Amniotic stem cell (primary cell): ENCODE data around the gene XCL2.
"Not testable (repeated sequence)": the region's sequence is repeated elsewhere in the genome, so short reads cannot be mapped to it uniquely, and the experiment has no call there.

ENCODE experiments used
- DNase-seq: peaks from one replicate; lab custom pipeline; 2025; lab: John Stamatoyannopoulos, UW

Gene XCL2, protein sequence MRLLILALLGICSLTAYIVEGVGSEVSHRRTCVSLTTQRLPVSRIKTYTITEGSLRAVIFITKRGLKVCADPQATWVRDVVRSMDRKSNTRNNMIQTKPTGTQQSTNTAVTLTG

DNA sequence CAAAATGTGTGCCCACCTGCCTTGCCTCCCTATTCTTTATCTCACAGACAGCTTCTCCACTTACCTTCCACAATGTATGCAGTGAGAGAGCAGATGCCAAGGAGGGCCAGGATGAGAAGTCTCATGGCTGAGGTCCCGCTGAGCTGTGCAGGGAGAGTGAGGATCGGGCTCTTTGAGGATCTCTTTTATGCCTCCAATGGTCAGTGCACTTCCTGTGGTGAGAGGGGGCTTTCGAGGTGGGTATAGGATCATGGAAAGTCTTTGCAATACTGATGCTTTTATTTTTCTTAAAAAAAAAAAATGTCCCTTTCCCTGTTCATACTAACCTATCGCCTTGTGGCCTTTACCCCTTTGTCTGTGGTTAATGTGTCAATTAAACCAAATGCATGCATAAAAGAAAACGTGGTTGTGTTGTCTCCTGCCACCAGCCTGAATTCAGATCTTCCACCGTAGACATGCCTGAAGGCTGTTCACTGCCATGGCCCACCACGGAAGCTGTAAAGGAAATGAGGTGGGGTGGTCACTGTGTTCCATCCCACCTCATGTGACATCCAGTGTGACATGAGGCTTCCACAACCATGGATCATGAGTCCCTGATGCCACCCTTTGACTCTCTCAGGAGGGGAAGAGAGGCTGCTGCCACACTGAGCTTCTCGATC lies at the start of gene XCL2:
TSS of gene XCL2 (minus strand) at position 158 of the 659 bp plus-strand sequence. CDS start at position 125, 33 bp downstream.
- not testable (repeated sequence) for DNase-seq

DNA sequence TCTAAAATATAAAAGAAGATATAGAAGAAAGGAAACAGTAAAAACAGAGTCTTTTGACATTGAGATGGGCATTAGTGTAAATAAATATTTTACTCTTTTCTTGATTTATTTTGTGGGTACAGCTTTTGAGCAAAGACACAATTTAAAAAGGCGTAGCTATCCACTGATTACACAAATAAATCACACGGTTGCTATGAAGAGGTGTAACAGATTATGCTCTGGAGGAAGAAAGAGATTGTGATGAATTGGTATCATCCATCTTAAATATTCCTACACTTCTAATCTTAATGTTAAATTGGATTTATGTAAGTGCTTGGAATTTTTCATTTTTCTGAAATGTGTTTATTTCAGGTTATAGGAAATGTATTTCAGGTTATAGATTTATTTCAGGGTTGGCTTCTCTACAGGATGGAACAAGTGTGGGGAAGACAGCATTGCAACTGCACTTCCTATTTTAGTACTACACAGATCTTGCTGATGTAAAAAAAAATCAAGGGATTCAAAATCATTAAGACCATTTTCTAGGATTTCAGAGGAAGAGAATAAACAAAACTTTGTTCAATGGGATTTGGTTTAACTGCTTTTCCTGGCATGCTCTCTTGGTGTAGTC lies 47.9 kb upstream of the XCL2 start:
- no peak for DNase-seq

GRCh38 chr1:168591066-168591465 lies 47.3 kb upstream of the XCL2 start:
- no peak for DNase-seq

GRCh38 chr1:168589167-168589566 lies 45.4 kb upstream of the XCL2 start:
- no peak for DNase-seq

DNA sequence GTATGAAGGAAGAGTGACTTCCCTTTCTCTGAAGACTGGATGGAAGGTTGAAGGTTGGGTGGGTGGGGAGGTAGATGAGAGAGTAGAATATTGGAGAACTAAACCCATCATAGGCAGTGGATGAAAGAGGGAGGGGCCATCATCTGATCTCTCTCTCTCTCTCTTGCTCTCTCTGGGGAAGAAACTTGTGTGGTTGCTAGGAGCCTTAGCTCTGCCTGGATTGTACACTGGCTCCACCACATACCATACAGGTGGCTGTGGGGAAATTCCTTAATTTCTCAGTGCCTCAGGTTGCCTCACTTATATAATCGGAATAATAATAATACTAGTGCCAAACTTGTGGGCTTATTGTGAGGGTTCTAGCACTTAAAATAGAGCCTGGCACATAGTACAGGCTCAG lies 42.1 kb upstream of the XCL2 start:
- DNase-seq = no peak

DNA sequence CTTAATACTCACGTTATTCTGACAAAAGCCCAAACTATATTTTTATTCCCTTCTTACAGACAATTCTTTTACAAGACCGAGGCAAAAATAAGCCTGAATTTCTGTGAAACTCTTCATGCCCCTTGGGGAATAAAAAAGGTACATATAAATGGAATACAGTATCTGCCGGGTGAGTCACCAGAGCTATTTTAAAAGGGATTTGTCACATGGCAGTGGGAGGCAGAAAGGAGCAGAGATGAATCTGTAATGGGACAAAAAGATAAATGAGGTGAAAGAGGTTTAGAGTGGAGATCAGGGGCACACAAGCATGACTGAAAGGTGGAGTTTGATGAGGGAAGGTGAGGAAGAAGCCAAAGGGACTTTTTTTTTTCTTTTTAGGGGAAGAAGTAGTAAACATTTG lies 41.4 kb upstream of the XCL2 start:
- DNase-seq = peak; percentile 21

DNA sequence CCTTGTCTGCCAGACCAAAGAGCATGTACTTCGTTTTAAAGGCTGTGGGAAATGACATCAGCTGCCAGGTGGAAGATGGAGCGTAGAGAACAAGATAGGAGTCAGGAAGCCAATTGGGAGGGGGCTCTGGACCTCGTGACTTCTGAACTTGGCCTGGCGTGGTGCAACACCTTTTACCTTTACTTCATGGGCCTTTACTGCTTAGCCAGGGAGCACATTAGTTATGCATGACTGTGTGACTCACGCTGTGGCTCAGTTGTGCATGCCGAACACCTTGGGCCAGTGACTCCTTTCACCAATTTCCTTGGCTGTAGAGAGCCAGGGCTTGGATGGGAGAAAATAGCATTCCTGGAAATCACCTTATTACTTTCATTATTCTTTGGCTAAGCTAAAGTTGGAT lies 39.8 kb upstream of the XCL2 start:
- no peak for DNase-seq

DNA sequence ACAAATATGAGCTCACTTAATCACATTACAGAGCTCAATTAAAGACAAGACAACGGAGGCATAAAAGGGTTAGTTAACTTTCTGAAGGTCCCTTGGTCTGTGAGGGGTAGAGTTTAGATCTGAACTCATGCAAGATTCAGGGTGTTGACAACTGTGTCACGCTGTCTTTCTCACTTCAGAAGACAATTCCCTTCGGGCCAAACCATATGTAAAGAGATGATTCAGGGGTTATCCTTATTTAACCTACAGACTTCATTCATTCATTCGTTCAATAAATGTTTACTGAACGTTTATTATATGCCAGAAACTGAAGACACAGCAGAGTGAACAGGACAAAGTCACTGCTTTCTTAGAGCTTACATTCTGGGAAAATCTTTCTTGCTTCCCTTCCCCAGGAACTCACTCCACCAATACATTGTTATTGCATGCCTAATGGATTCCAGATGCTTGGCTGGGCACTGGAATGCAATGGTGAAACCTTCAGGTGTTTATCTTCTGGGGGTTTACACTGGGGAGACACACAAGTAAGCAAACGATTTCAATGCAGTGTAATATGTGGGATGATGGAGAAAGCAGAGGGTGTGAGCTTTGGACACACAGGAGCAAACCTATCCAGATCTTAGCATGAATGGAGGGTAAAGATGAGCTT lies 39.0 kb upstream of the XCL2 start:
- no peak for DNase-seq

GRCh38 chr1:168581817-168582572 lies 38.2 kb upstream of the XCL2 start:
- DNase-seq = no peak

GRCh38 chr1:168580991-168581390 lies 37.2 kb upstream of the XCL2 start:
- DNase-seq = not testable (repeated sequence)

DNA sequence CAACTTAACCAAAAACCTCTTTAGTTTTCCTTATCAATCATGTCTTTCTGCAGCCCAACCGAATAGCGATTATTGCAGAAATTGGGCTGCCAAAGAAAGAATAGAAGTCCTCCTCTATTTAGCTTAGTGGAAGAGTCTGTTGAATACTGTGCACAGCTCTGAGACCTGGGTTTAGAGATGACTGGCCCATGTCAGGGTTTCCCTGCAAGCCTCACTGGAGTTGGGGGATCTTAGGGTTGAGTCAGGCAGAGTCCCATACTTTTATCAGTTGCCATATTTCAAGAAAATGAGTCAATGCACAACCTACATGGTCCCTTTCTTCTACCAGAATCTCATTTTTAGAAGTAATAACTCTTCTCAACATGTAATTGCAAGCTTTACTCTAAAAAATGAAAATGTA lies 36.5 kb upstream of the XCL2 start:
- DNase-seq = not testable (repeated sequence)

DNA sequence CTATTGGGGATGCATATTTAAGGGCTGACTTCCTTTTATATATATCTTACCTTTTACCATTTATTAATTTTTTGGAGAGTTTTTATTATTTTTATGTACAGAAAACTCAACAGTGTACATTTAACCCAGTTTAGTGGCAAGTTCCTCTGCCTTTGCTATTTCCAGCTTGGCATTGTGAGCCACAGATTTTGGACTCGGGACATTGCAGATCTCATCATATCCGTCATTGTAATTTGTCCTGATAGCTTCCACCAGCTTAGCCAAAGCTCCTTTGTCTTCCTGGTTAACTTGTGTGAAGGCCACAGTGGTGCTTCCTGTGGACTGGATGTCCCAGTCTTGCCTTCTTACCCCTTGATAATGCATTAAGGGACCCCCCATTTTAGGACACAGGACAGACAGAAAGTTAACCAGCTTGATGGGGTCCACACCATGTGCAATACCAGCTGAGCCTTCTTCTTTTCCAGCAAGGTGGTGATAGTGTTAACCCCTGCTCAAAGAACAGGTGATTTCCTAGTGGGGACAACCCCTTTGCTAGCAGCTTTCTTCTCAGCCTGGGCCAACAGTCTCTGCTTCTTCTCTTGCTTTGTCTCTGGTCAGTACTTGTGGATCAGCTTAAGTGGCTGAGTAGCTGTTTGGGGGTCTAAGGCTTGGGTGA lies 34.9 kb upstream of the XCL2 start:
- DNase-seq = not testable (repeated sequence)

GRCh38 chr1:168576245-168576688 lies 32.5 kb upstream of the XCL2 start, which contains the start of gene XCL1:
XCL1 (plus strand) TSS chr1:168576605; CDS start chr1:168576638, 33 bp downstream.
- DNase-seq = not testable (repeated sequence)

GRCh38 chr1:168574234-168574633 lies 30.4 kb upstream of the XCL2 start:
- DNase-seq = not testable (repeated sequence)

- DNase-seq = no peak
These were observed 28.8 kb upstream of the XCL2 start for GRCh38 chr1:168572633-168573032.

- no peak for DNase-seq
These were observed 26.9 kb upstream of the XCL2 start for GRCh38 chr1:168570652-168571051.

- DNase-seq = no peak
These were observed 24.5 kb upstream of the XCL2 start for GRCh38 chr1:168568346-168568745.

DNA sequence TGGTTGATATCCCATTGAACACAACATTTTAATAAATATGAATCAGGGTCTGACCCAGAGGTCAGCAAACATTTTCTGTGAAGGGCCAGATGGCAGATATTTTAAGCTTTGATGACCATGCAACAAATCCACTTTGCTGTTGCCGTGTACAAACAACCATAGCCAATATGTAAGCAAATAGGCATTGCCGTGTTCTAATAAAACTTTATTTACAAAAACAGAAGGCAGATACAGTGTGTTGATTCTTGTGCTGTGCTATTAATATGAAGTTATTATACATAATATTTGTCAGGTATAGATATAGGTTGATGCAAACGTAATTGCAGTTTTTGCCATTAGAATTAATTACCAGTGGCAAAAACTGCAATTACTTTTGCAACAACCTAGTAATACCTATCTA lies 23.8 kb upstream of the XCL2 start:
- no peak for DNase-seq

- no peak for DNase-seq
These were observed 23.2 kb upstream of the XCL2 start for GRCh38 chr1:168567007-168567406.

DNA sequence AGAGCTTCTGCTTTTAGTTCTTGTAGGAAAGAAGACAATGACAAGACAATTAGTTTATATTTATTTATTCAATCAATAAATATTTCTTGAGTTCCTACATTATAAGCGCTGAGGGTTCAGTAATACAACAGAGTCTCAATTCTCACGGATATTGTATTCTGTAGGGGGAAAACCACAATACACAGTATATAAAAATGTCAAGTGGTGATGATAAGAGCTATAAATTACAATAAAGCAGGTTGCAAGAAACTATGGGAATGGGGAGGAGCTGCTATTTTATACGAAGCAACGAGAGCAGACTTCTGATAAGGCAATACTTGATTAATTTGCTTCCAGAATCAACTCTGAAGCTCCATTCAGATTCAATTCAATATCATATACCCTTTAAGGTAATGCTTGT lies 22.0 kb upstream of the XCL2 start:
- DNase-seq = no peak

- no peak for DNase-seq
These were observed 18.2 kb upstream of the XCL2 start for GRCh38 chr1:168561989-168562388.

- no peak for DNase-seq
These were observed 16.6 kb upstream of the XCL2 start for GRCh38 chr1:168560370-168560769.
